WTC11 (cell line): Measurements from ENCODE around the gene UNCX. TPM values are rescaled to one million over a fixed set of nuclear protein-coding genes. Genes with fewer than 3 reads are reported as not detected.

Experiments
- ATAC-seq: fragments of 200-7000 bp; cut with Tn5 transposase; 2 replicates; pipeline ENCODE4 v1.10.0; 2021; ENCODE audit warnings: mild to moderate bottlenecking, moderate library complexity
- CTCF ChIA-PET: fragments of 300-600 bp; sonication (Branson Sonifier 250); formaldehyde crosslinking; loops from one replicate; lab custom pipeline; 2021; ENCODE audit warnings: antibody characterized with exemption; lab: Charles Lee
- POLR2A ChIA-PET: fragments of 350-600 bp; sonication (Branson Sonifier 250); formaldehyde crosslinking; loops from one replicate; lab custom pipeline; 2021; ENCODE audit warnings: antibody characterized with exemption; lab: Charles Lee
- DNase-seq: peaks from one replicate; pipeline ENCODE4 v3.0.0; 2021; ENCODE audit warnings: low spot score
- H3K27ac Mint-ChIP-seq: 2 replicates; pipeline ENCODE4 v1.8.0; 2021; ENCODE audit warnings: mixed read lengths
- H3K27me3 Mint-ChIP-seq: 2 replicates; pipeline ENCODE4 v1.8.0; 2021; ENCODE audit warnings: low read depth, mild to moderate bottlenecking, moderate library complexity, mixed read lengths
- H3K36me3 Mint-ChIP-seq: 2 replicates; pipeline ENCODE4 v1.8.0; 2021; ENCODE audit warnings: mixed read lengths
- H3K4me1 Mint-ChIP-seq: 2 replicates; pipeline ENCODE4 v1.8.0; 2022; ENCODE audit warnings: mixed read lengths
- H3K4me3 Mint-ChIP-seq: 2 replicates; pipeline ENCODE4 v1.8.0; 2021; ENCODE audit warnings: mild to moderate bottlenecking, moderate library complexity, mixed read lengths
- H3K9me3 Mint-ChIP-seq: 2 replicates; pipeline ENCODE4 v1.8.0; 2021; ENCODE audit warnings: mixed read lengths
- CBFB ChIP-seq: sonication (generic); formaldehyde crosslinking; IDR thresholded peaks from 2 replicates; pipeline ENCODE4 v1.8.1; 2022; ENCODE audit warnings: mild to moderate bottlenecking, low read depth, missing genetic modification reagents
- E2F4 ChIP-seq: sonication (generic); formaldehyde crosslinking; IDR thresholded peaks from 2 replicates; pipeline ENCODE4 v1.8.1; 2022; ENCODE audit warnings: low read depth, mild to moderate bottlenecking, moderate library complexity, missing genetic modification reagents, borderline replicate concordance
- ERG ChIP-seq: fragments of 250-450 bp; sonication (Bioruptor Pico); IDR thresholded peaks from 2 replicates; pipeline ENCODE4 v1.8.0; 2021; ENCODE audit warnings: mild to moderate bottlenecking
- GABPB1 ChIP-seq: sonication (generic); formaldehyde crosslinking; IDR thresholded peaks from 2 replicates; pipeline ENCODE4 v1.8.1; 2023; ENCODE audit warnings: mild to moderate bottlenecking, missing genetic modification reagents
- GRHL2 ChIP-seq: fragments of 250-450 bp; sonication (Bioruptor Pico); IDR thresholded peaks from 2 replicates; pipeline ENCODE4 v1.8.0; 2022; ENCODE audit warnings: mild to moderate bottlenecking, moderate library complexity; ENCODE audit not compliant: insufficient replicate concordance, severe bottlenecking
- GTF2I ChIP-seq: fragments of 250-450 bp; sonication (Bioruptor Pico); conservative IDR thresholded peaks from 2 replicates; pipeline ENCODE4 v1.4.0; 2021; ENCODE audit warnings: mild to moderate bottlenecking
- HMGA2 ChIP-seq: fragments of 250-450 bp; sonication (Bioruptor Pico); IDR thresholded peaks from 2 replicates; pipeline ENCODE4 v1.4.0; 2021; ENCODE audit warnings: mild to moderate bottlenecking, moderate library complexity
- IRF1 ChIP-seq: sonication (generic); formaldehyde crosslinking; IDR thresholded peaks from 2 replicates; pipeline ENCODE4 v1.8.0; 2023; ENCODE audit warnings: missing genetic modification reagents
- JAZF1 ChIP-seq: fragments of 250-450 bp; sonication (Bioruptor Pico); IDR thresholded peaks from 2 replicates; pipeline ENCODE4 v1.9.0; 2021; ENCODE audit warnings: moderate library complexity, mild to moderate bottlenecking, inconsistent platforms
- JUN ChIP-seq: sonication (generic); formaldehyde crosslinking; IDR thresholded peaks from 2 replicates; pipeline ENCODE4 v1.8.0; 2023; ENCODE audit warnings: mild to moderate bottlenecking, missing genetic modification reagents
- MAX ChIP-seq: sonication (generic); formaldehyde crosslinking; IDR thresholded peaks from 2 replicates; pipeline ENCODE4 v1.8.0; 2022; ENCODE audit warnings: mild to moderate bottlenecking, missing genetic modification reagents
- MYBL2 ChIP-seq: sonication (generic); formaldehyde crosslinking; IDR thresholded peaks from 2 replicates; pipeline ENCODE4 v1.8.1; 2023; ENCODE audit warnings: mild to moderate bottlenecking, moderate library complexity, missing genetic modification reagents
- NFE2L1 ChIP-seq: sonication (generic); formaldehyde crosslinking; IDR thresholded peaks from 2 replicates; pipeline ENCODE4 v1.8.1; 2023; ENCODE audit warnings: missing genetic modification reagents
- NFYB ChIP-seq: sonication (generic); formaldehyde crosslinking; conservative IDR thresholded peaks from 2 replicates; pipeline ENCODE4 v1.8.0; 2022; ENCODE audit warnings: low read depth, missing genetic modification reagents
- NR1H2 ChIP-seq: sonication (generic); formaldehyde crosslinking; IDR thresholded peaks from 2 replicates; pipeline ENCODE4 v1.9.0; 2021; ENCODE audit warnings: mild to moderate bottlenecking, moderate library complexity, missing genetic modification reagents
- OVOL2 ChIP-seq: fragments of 250-450 bp; sonication (Bioruptor Pico); IDR thresholded peaks from 2 replicates; pipeline ENCODE4 v1.9.0; 2021; ENCODE audit warnings: mild to moderate bottlenecking, borderline replicate concordance
- SOX15 ChIP-seq: fragments of 250-450 bp; sonication (Bioruptor Pico); IDR thresholded peaks from 2 replicates; pipeline ENCODE4 v1.9.0; 2021; ENCODE audit warnings: mild to moderate bottlenecking
- TEAD1 ChIP-seq: sonication (generic); formaldehyde crosslinking; IDR thresholded peaks from 2 replicates; pipeline ENCODE4 v1.8.0; 2022; ENCODE audit warnings: mild to moderate bottlenecking, missing genetic modification reagents
- USF1 ChIP-seq: sonication (generic); formaldehyde crosslinking; IDR thresholded peaks from 2 replicates; pipeline ENCODE4 v1.8.0; 2022; ENCODE audit warnings: mild to moderate bottlenecking, missing genetic modification reagents
- ZMAT4 ChIP-seq: fragments of 250-450 bp; sonication (Bioruptor Pico); IDR thresholded peaks from 2 replicates; pipeline ENCODE4 v1.9.0; 2021; ENCODE audit warnings: mild to moderate bottlenecking
- ZNF263 ChIP-seq: sonication (generic); formaldehyde crosslinking; IDR thresholded peaks from 2 replicates; pipeline ENCODE4 v1.8.1; 2022; ENCODE audit warnings: low read depth, mild to moderate bottlenecking, moderate library complexity, missing genetic modification reagents
- ZNF317 ChIP-seq: sonication (generic); formaldehyde crosslinking; IDR thresholded peaks from 2 replicates; pipeline ENCODE4 v1.8.1; 2023; ENCODE audit warnings: low read depth, mild to moderate bottlenecking, moderate library complexity, missing genetic modification reagents, borderline replicate concordance
- ZNF425 ChIP-seq: fragments of 250-450 bp; sonication (Bioruptor Pico); conservative IDR thresholded peaks from 2 replicates; pipeline ENCODE4 v1.9.0; 2021; ENCODE audit warnings: mild to moderate bottlenecking
- ZNF671 ChIP-seq: fragments of 250-450 bp; sonication (Bioruptor Pico); IDR thresholded peaks from 2 replicates; pipeline ENCODE4 v1.8.0; 2021; ENCODE audit warnings: mild to moderate bottlenecking
- total RNA-seq: library from RNA; stranded (reverse); gene quantifications from 3 replicates; pipeline ENCODE4 v1.2.3, GENCODE V29; 2021

The UNCX gene
- total RNA-seq, 1 experiment from 2014 or later, result not detected

GRCh38 chr7:1189986-1190772 lies 42.5 kb upstream of the UNCX start:
- no peak for TF ChIP-seq MYBL2 (CRISPR knock-in tag)
- TF ChIP-seq NFE2L1 (CRISPR knock-in tag), result no peak
- TF ChIP-seq USF1 (CRISPR knock-in tag), result no peak
- TF ChIP-seq ZNF263 (CRISPR knock-in tag), result no peak
- no peak for TF ChIP-seq GABPB1 (CRISPR knock-in tag)
- TF ChIP-seq GRHL2 (CRISPR knock-in tag), result no peak
- TF ChIP-seq E2F4 (CRISPR knock-in tag), result no peak
- no peak for TF ChIP-seq ZNF317
- TF ChIP-seq HMGA2 (CRISPR knock-in tag), result no peak
- Mint-ChIP-seq H3K36me3 (0 out of 2 replicates have a peak, but pooled peaks cover 3% of the 10 kb centered on the region), H3K9me3 (peaks cover 28% of the 10 kb centered on the region), H3K4me1 (no peaks in the 10 kb centered on the region), H3K27ac (no peak overlapping the region), H3K27me3 (peaks cover 10% of the 10 kb centered on the region), H3K4me3 (no peak overlapping the region)
- CTCF ChIA-PET, result interaction anchor here (5.6 kb wide), 1 partner anchor 14 kb away, joined by 25 read pairs; no protein-coding TSS in a partner anchor
- DNase-seq (no peak), ATAC-seq (no peak)
- POLR2A ChIA-PET, result no interaction called here

- ChIA-PET POLR2A (no interaction called here), CTCF (interaction anchor here (0.6 to 5.6 kb wide), 4 partner anchors 9 to 227 kb away, joined by 3 to 25 read pairs (median 12); no protein-coding TSS in a partner anchor)
- H3K9me3 Mint-ChIP-seq, result peaks cover 26% of the 10 kb centered on the region
- TF ChIP-seq NFYB (CRISPR knock-in tag), result no peak
- TF ChIP-seq JUN (CRISPR knock-in tag), result no peak
- TF ChIP-seq NR1H2 (CRISPR knock-in tag), result no peak
- no peak for TF ChIP-seq GRHL2 (CRISPR knock-in tag)
- no peak for TF ChIP-seq JAZF1 (CRISPR knock-in tag)
- no peak for TF ChIP-seq OVOL2 (CRISPR knock-in tag)
- no peak for TF ChIP-seq SOX15
- no peak for TF ChIP-seq IRF1
- no peak for TF ChIP-seq ZNF263 (CRISPR knock-in tag)
- TF ChIP-seq ERG (CRISPR knock-in tag), result no peak
- TF ChIP-seq TEAD1 (CRISPR knock-in tag), result no peak
- no peak for TF ChIP-seq ZMAT4 (CRISPR knock-in tag)
- TF ChIP-seq MAX, result no peak
- no peak for TF ChIP-seq GTF2I
- no peak for TF ChIP-seq ZNF671 (CRISPR knock-in tag)
- no peak for TF ChIP-seq CBFB (CRISPR knock-in tag)
- no peak for TF ChIP-seq ZNF425 (CRISPR knock-in tag)
Measured at GRCh38 chr7:1192171-1192676, 40.4 kb upstream of the UNCX start.

More at GRCh38 chr7:1192171-1192676, 40.4 kb upstream of the UNCX start:
- Mint-ChIP-seq H3K4me1 (no peaks in the 10 kb centered on the region), H3K27me3 (peaks cover 7% of the 10 kb centered on the region), H3K4me3 (no peak overlapping the region), H3K36me3 (0 out of 2 replicates have a peak, but pooled peaks cover 3% of the 10 kb centered on the region), H3K27ac (no peak overlapping the region)
- no peak for DNase-seq
- no peak for ATAC-seq
